GM06990 (cell line): ENCODE data around the gene UCP2.

ENCODE experiments used
- DNase-seq: peaks from one replicate; pipeline ENCODE4 v3.0.0-alpha.2; 2011; ENCODE audit not compliant: insufficient read length; ENCODE audit errors: extremely low read depth
- H3K27me3 ChIP-seq: replicated peaks from 2 replicates; pipeline ENCODE4 v1.6.0; 2011; ENCODE audit warnings: low read length; ENCODE audit not compliant: control insufficient read depth, insufficient read depth
- H3K36me3 ChIP-seq: 2 replicates; pipeline ENCODE4 v1.5.1; 2011; ENCODE audit warnings: low read length; ENCODE audit not compliant: control insufficient read depth, insufficient read depth
- H3K4me3 ChIP-seq: replicated peaks from 2 replicates; pipeline ENCODE4 v1.5.1; 2011; ENCODE audit warnings: low read depth, mild to moderate bottlenecking, control low read depth, low read length
- CTCF ChIP-seq: IDR thresholded peaks from 2 replicates; pipeline ENCODE4 v1.5.1; 2011; ENCODE audit warnings: low read length, control low read depth, mild to moderate bottlenecking, inconsistent platforms; ENCODE audit not compliant: insufficient read depth, poor library complexity, severe bottlenecking

The UCP2 gene

GRCh38 chr11:74008373-74009229, 26.0 kb upstream of the UCP2 start, which contains the start of gene UCP3:
Gene UCP3, minus strand, starts transcription at chr11:74009085. Its CDS starts 2,043 bp downstream, at chr11:74007042.
- Histone ChIP-seq H3K4me3 (no peak within 1 kb of the TSS), H3K27me3 (no peaks in the 10 kb centered on the region), H3K36me3 (peaks cover 4% of the 10 kb centered on the region)
- DNase-seq: no peak
- no peak for TF ChIP-seq CTCF

- no peak for TF ChIP-seq CTCF
- Histone ChIP-seq H3K36me3 (peaks cover 4% of the 10 kb centered on the region), H3K4me3 (no peak overlapping the region), H3K27me3 (no peaks in the 10 kb centered on the region)
- DNase-seq: no peak
Observed at GRCh38 chr11:74007691-74008372, 25.2 kb upstream of the UCP2 start.

DNA sequence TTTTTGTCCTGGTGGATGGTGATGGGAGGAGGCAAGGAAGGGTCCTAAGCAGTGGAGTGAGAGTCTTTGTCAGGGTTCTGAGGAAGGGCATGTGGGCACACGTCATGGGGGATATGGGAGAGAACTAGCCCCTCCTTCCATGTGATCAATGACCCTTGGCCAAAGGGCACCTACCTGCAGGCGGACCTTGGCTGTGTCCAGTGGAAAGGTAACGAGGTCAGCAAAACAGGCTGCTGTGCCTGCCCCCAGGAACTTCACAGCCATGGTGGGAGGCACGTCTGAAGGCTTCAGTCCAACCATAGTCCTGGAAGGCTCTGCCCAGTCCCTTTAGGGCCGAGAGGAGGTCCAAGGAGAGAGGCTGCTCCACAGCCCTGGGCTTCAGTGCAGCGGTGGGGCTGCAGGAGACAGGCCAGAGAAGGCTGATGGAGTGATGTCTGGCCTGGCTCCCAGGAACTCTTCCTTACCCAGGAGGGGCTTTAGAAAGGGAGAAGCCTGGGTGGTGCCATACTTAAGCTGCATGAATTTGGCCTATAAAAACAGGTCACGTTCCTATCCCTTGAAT, 24.2 kb upstream of the UCP2 start:
- H3K27me3 ChIP-seq: no peaks in the 10 kb centered on the region
- DNase-seq: no peak

DNA sequence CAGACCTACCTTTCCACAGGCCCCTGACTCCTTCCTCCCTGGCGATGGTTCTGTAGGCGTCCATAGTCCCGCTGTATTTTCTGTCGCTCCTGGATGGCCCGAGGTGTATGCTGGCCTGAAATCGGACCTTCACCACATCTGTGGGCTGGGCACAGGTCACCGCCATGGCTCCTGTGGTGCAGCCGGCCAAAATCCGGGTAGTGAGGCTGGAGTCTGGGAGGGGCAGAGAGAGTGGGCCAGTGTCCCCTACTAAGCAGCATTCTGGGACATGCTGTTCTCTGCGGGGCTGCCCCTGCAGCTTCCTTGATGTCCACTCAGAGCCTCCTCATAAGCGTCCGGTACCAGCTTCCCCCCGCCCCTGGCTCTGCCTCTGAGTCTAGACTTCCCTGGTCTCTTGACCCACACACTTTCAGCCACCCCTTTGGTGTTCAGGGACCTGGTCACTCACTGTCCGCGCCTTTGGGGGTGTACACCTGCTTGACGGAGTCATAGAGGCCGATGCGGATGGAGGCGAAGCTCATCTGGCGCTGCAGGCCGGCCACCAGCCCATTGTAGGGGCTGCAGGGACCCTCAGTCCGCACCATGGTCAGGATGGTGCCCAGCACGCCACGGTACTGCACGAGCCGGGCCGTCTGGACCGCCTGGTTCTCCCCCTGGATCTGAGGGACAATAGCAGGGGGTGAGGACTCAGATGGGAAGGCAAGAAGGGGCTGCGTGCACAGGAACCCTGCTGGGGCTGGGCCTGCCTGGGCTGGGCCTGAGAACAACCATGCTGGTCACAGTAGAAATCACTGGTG, 23.3 kb upstream of the UCP2 start:
- no peaks in the 10 kb centered on the region for H3K27me3 ChIP-seq
- H3K36me3 ChIP-seq: peaks cover 2% of the 10 kb centered on the region
- TF ChIP-seq CTCF: no peak
- DNase-seq: no peak
- no peak overlapping the region for H3K4me3 ChIP-seq

More for the DNA sequence above, 24.2 kb upstream of the UCP2 start:
- H3K4me3 ChIP-seq: no peak overlapping the region
- H3K36me3 ChIP-seq: peaks cover 2% of the 10 kb centered on the region
- TF ChIP-seq CTCF: no peak

GRCh38 chr11:74004759-74005615, 22.3 kb upstream of the UCP2 start:
- H3K4me3 ChIP-seq: no peak overlapping the region
- TF ChIP-seq CTCF: no peak
- no peaks in the 10 kb centered on the region for H3K27me3 ChIP-seq
- DNase-seq: no peak
- peaks cover 2% of the 10 kb centered on the region for H3K36me3 ChIP-seq
